Upper lobe of right lung (tissue), 1 donor: ENCODE data around the gene SLC25A19. TPM values are rescaled to one million over a fixed set of nuclear protein-coding genes. Genes with fewer than 3 reads are reported as not detected.
A peak's percentile ranks its signal among the peaks of the same experiment; 100 is the strongest.

ENCODE experiments used
- ATAC-seq: fragments of 200-7000 bp; cut with Tn5 transposase; one replicate; pipeline ENCODE4 v1.9.1; 2020; ENCODE audit warnings: mild to moderate bottlenecking, moderate library complexity
- DNase-seq: peaks from one replicate; pipeline ENCODE4 v3.0.0-alpha.2; 2020
- H3K27ac ChIP-seq: fragments of 200-600 bp; one replicate; pipeline ENCODE4 v1.8.0; 2022
- H3K27me3 ChIP-seq: fragments of 200-600 bp; one replicate; pipeline ENCODE4 v1.8.0; 2022; ENCODE audit warnings: mild to moderate bottlenecking
- H3K36me3 ChIP-seq: fragments of 200-600 bp; one replicate; pipeline ENCODE4 v1.8.0; 2022
- H3K4me1 ChIP-seq: fragments of 200-600 bp; one replicate; pipeline ENCODE4 v1.8.0; 2022
- H3K4me3 ChIP-seq: fragments of 200-600 bp; one replicate; pipeline ENCODE4 v1.8.0; 2022; ENCODE audit warnings: mild to moderate bottlenecking
- H3K9me3 ChIP-seq: fragments of 200-600 bp; one replicate; pipeline ENCODE4 v1.8.0; 2022
- CTCF ChIP-seq: fragments of 200-600 bp; IDR thresholded peaks from one replicate; pipeline ENCODE4 v1.8.0; 2022; ENCODE audit warnings: antibody characterized with exemption
- intact Hi-C: fragments of 100-400 bp; cut with DNase I; formaldehyde crosslinking; loops from one replicate; pipeline ENCODE4 v1.11.0; 2022
- total RNA-seq: library from RNA; stranded (reverse); fragmentation: NEBNext Ultra II Directional; extraction: Animal tissue kit (Norgen Biotek cat#: 25700); gene quantifications from one replicate; pipeline ENCODE4 v1.2.1, GENCODE V29; 2021
- donor health status: DM: no; HTN: yes; CAD: no; lungs with severe emphysema.

The SLC25A19 gene
- total RNA-seq, 1 donor from 2014 or later: 29.4 TPM

GRCh38 chr17:75241502-75241901 lies 47.7 kb downstream of the SLC25A19 start:
- H3K27me3 ChIP-seq: no peaks in the 10 kb centered on the region
- no peak for DNase-seq
- no peak for ATAC-seq
- intact Hi-C loops: no loop called here
- no peak overlapping the region for H3K4me3 ChIP-seq
- H3K27ac ChIP-seq: peak overlapping the region; percentile 24
- no peaks in the 10 kb centered on the region for H3K4me1 ChIP-seq
- H3K9me3 ChIP-seq: no peaks in the 10 kb centered on the region
- H3K36me3 ChIP-seq: peaks cover 100% of the 10 kb centered on the region
- TF ChIP-seq CTCF: no peak

- DNase-seq: no peak
- H3K27me3 ChIP-seq: no peaks in the 10 kb centered on the region
- no peaks in the 10 kb centered on the region for H3K4me1 ChIP-seq
- intact Hi-C loops: no loop called here
- no peak for TF ChIP-seq CTCF
- no peak overlapping the region for H3K4me3 ChIP-seq
- no peaks in the 10 kb centered on the region for H3K9me3 ChIP-seq
- no peak overlapping the region for H3K27ac ChIP-seq
- H3K36me3 ChIP-seq: peaks cover 100% of the 10 kb centered on the region
- no peak for ATAC-seq
Measured at GRCh38 chr17:75241143-75241430, 48.1 kb downstream of the SLC25A19 start.

- Histone ChIP-seq H3K36me3 (peaks cover 100% of the 10 kb centered on the region), H3K9me3 (no peaks in the 10 kb centered on the region), H3K4me1 (no peaks in the 10 kb centered on the region), H3K4me3 (no peak overlapping the region), H3K27ac (no peak overlapping the region), H3K27me3 (no peaks in the 10 kb centered on the region)
- ATAC-seq (peak; percentile 59), DNase-seq (no peak)
- intact Hi-C loops: no loop called here
- peak; percentile 49 for TF ChIP-seq CTCF
Measured at GRCh38 chr17:75240394-75241142, 48.7 kb downstream of the SLC25A19 start.

- Histone ChIP-seq H3K36me3 (peaks cover 100% of the 10 kb centered on the region), H3K9me3 (no peaks in the 10 kb centered on the region), H3K27me3 (no peaks in the 10 kb centered on the region), H3K27ac (no peak overlapping the region), H3K4me3 (no peak overlapping the region), H3K4me1 (no peaks in the 10 kb centered on the region)
- DNase-seq (no peak), ATAC-seq (no peak)
- intact Hi-C loops: no loop called here
- no peak for TF ChIP-seq CTCF
Measured at GRCh38 chr17:75239778-75240393, 49.3 kb downstream of the SLC25A19 start.

- Histone ChIP-seq H3K4me1 (no peaks in the 10 kb centered on the region), H3K9me3 (no peaks in the 10 kb centered on the region), H3K27me3 (no peaks in the 10 kb centered on the region), H3K27ac (no peak overlapping the region), H3K4me3 (no peak overlapping the region), H3K36me3 (peaks cover 100% of the 10 kb centered on the region)
- intact Hi-C loops: no loop called here
- no peak for TF ChIP-seq CTCF
- DNase-seq (no peak), ATAC-seq (no peak)
Measured at GRCh38 chr17:75239214-75239613, 50.0 kb downstream of the SLC25A19 start.
